ENCODE results near the gene CRB1.

CRB1 gene

GRCh38 chr1:197451381-197451780 is 183.3 kb downstream of the CRB1 start:
- no peak for TF ChIP-seq CTCF (IDR thresholded peaks at IDR 0.05)

- no peak for TF ChIP-seq CTCF (IDR thresholded peaks at IDR 0.05)
These were observed 185.5 kb downstream of the CRB1 start for GRCh38 chr1:197453376-197454058.

GRCh38 chr1:197462539-197462938 is 194.5 kb downstream of the CRB1 start:
- TF ChIP-seq CTCF (IDR thresholded peaks at IDR 0.05), result no peak

- TF ChIP-seq CTCF (IDR thresholded peaks at IDR 0.05), result no peak
These were observed 195.1 kb downstream of the CRB1 start for GRCh38 chr1:197463142-197463541.

- TF ChIP-seq CTCF (IDR thresholded peaks at IDR 0.05), result no peak
These were observed 196.0 kb downstream of the CRB1 start for GRCh38 chr1:197464044-197464443.

GRCh38 chr1:197465528-197466327 is 197.7 kb downstream of the CRB1 start:
- no peak for TF ChIP-seq CTCF (IDR thresholded peaks at IDR 0.05)

GRCh38 chr1:197466813-197467212 is 198.8 kb downstream of the CRB1 start:
- TF ChIP-seq CTCF (IDR thresholded peaks at IDR 0.05), result no peak

Data from LNCAP (cell line).